HG03520 (cell line): Measurements from ENCODE around the gene ARL8A.

Experiments used
- ATAC-seq: cut with Tn5 transposase; IDR thresholded peaks from one replicate; pipeline ENCODE4 v1.9.1; 2021; ENCODE audit warnings: mild to moderate bottlenecking, moderate library complexity; ENCODE audit not compliant: unreplicated experiment

ARL8A gene

DNA sequence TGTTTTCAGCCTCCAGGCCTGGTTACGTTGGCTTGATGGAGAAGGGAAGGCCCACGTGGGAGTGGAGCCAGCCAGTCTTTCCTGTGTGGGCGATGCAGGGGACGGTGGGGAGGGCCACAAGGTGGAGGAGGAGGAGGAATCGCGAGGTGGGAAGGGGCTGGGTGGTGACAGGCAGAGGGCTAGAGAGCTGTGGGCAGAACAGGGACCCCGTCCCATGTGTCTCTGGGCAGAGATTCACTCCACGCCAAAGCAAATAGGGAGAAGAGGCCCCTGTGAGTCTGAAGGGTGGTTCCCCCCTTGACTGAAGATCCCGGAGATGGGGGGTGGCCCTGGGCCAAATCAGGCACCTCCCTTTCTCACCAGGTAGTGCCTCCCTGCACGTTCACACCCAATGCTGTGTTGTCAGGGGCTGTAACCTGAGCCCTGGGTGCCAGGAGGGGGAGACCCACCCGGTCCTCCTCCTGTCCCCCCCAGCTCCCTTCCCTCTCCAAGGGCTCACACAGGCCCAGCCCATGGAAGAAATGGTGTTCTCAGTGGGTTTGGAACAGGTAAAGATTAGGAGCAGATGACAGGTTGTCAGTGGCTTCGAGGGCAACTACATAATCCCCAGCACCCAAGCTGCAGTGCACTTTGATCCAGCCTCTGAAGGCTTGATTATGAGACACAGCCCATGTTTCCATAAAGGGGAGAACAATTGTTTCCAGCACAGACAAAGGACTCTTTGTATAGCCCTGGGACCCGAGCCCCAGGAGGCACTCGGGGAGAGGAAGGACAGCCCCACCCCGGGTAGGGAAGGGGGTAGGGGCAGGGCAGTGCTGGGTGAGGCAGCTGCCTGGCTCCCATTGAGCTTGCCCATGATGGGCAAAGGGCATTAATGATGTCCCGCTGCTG lies 59.5 kb downstream of the ARL8A start:
- ATAC-seq = no peak
